ENCODE measurements around the gene EXOC6B. TPM values are rescaled to one million over a fixed set of nuclear protein-coding genes. Genes with fewer than 3 reads are reported as not detected.

EXOC6B gene
- total RNA-seq, 1 donor = 40.2 TPM

GRCh38 chr2:72130659-72131360 is 695.0 kb downstream of the EXOC6B start:
- no peak for DNase-seq (ENCODE audit: low read depth)
- TF ChIP-seq CTCF (IDR thresholded peaks at IDR 0.05; ENCODE audit: insufficient read depth, low read depth, low read length) = no peak
- no peak overlapping the region for H3K4me3 ChIP-seq (ENCODE audit: low read depth, low read length)

GRCh38 chr2:72129681-72130340 is 696.0 kb downstream of the EXOC6B start:
- no peak for DNase-seq (ENCODE audit: low read depth)
- no peak for TF ChIP-seq CTCF (IDR thresholded peaks at IDR 0.05; ENCODE audit: insufficient read depth, low read depth, low read length)
- no peak overlapping the region for H3K4me3 ChIP-seq (ENCODE audit: low read depth, low read length)

GRCh38 chr2:72128843-72129227 is 697.0 kb downstream of the EXOC6B start:
- no peak for TF ChIP-seq CTCF (IDR thresholded peaks at IDR 0.05; ENCODE audit: insufficient read depth, low read depth, low read length)
- H3K4me3 ChIP-seq (ENCODE audit: low read depth, low read length) = no peak overlapping the region
- no peak for DNase-seq (ENCODE audit: low read depth)

GRCh38 chr2:72128059-72128842 is 697.6 kb downstream of the EXOC6B start:
- no peak for TF ChIP-seq CTCF (IDR thresholded peaks at IDR 0.05; ENCODE audit: insufficient read depth, low read depth, low read length)
- H3K4me3 ChIP-seq (ENCODE audit: low read depth, low read length) = no peak overlapping the region

GRCh38 chr2:72127401-72128058 is 698.3 kb downstream of the EXOC6B start:
- DNase-seq (ENCODE audit: low read depth) = no peak

More at GRCh38 chr2:72128059-72128842, 697.6 kb downstream of the EXOC6B start:
- DNase-seq (ENCODE audit: low read depth) = no peak

More at GRCh38 chr2:72127401-72128058, 698.3 kb downstream of the EXOC6B start:
- no peak for TF ChIP-seq CTCF (IDR thresholded peaks at IDR 0.05; ENCODE audit: insufficient read depth, low read depth, low read length)
- H3K4me3 ChIP-seq (ENCODE audit: low read depth, low read length) = no peak overlapping the region
